Measurements from ENCODE around the gene MGMT.

MGMT gene

GRCh38 chr10:129622736-129623135 is 155.7 kb downstream of the MGMT start:
- TF ChIP-seq ZNF274 (IDR thresholded peaks at IDR 0.05; ENCODE audit: low read depth, low read length), result no peak
- no peak overlapping the region for H3K4me3 ChIP-seq (ENCODE audit: low read length)

GRCh38 chr10:129624526-129624925 is 157.5 kb downstream of the MGMT start:
- no peak for TF ChIP-seq ZNF274 (IDR thresholded peaks at IDR 0.05; ENCODE audit: low read depth, low read length)
- no peak overlapping the region for H3K4me3 ChIP-seq (ENCODE audit: low read length)

- no peak for TF ChIP-seq ZNF274 (IDR thresholded peaks at IDR 0.05; ENCODE audit: low read depth, low read length)
- H3K4me3 ChIP-seq (ENCODE audit: low read length), result no peak overlapping the region
Measured at GRCh38 chr10:129626309-129626708, 159.3 kb downstream of the MGMT start.

GRCh38 chr10:129626796-129627435 is 159.9 kb downstream of the MGMT start:
- no peak for TF ChIP-seq ZNF274 (IDR thresholded peaks at IDR 0.05; ENCODE audit: low read depth, low read length)
- no peak overlapping the region for H3K4me3 ChIP-seq (ENCODE audit: low read length)

GRCh38 chr10:129627442-129627841 is 160.4 kb downstream of the MGMT start:
- H3K4me3 ChIP-seq (ENCODE audit: low read length), result no peak overlapping the region
- no peak for TF ChIP-seq ZNF274 (IDR thresholded peaks at IDR 0.05; ENCODE audit: low read depth, low read length)

GRCh38 chr10:129628823-129629222 is 161.8 kb downstream of the MGMT start:
- TF ChIP-seq ZNF274 (IDR thresholded peaks at IDR 0.05; ENCODE audit: low read depth, low read length), result no peak
- no peak overlapping the region for H3K4me3 ChIP-seq (ENCODE audit: low read length)

GRCh38 chr10:129629911-129630310 is 162.9 kb downstream of the MGMT start:
- H3K4me3 ChIP-seq (ENCODE audit: low read length), result no peak overlapping the region
- TF ChIP-seq ZNF274 (IDR thresholded peaks at IDR 0.05; ENCODE audit: low read depth, low read length), result no peak

GRCh38 chr10:129631006-129631405 is 164.0 kb downstream of the MGMT start:
- no peak for TF ChIP-seq ZNF274 (IDR thresholded peaks at IDR 0.05; ENCODE audit: low read depth, low read length)
- H3K4me3 ChIP-seq (ENCODE audit: low read length), result no peak overlapping the region

- no peak for TF ChIP-seq ZNF274 (IDR thresholded peaks at IDR 0.05; ENCODE audit: low read depth, low read length)
- no peak overlapping the region for H3K4me3 ChIP-seq (ENCODE audit: low read length)
Measured at GRCh38 chr10:129631870-129632623, 165.0 kb downstream of the MGMT start.

GRCh38 chr10:129637010-129637409 is 170.0 kb downstream of the MGMT start:
- H3K4me3 ChIP-seq (ENCODE audit: low read length), result no peak overlapping the region
- no peak for TF ChIP-seq ZNF274 (IDR thresholded peaks at IDR 0.05; ENCODE audit: low read depth, low read length)

- no peak overlapping the region for H3K4me3 ChIP-seq (ENCODE audit: low read length)
- no peak for TF ChIP-seq ZNF274 (IDR thresholded peaks at IDR 0.05; ENCODE audit: low read depth, low read length)
Measured at GRCh38 chr10:129637846-129638245, 170.8 kb downstream of the MGMT start.

- H3K4me3 ChIP-seq (ENCODE audit: low read length), result no peak overlapping the region
- no peak for TF ChIP-seq ZNF274 (IDR thresholded peaks at IDR 0.05; ENCODE audit: low read depth, low read length)
Measured at GRCh38 chr10:129641351-129641750, 174.3 kb downstream of the MGMT start.

GRCh38 chr10:129641982-129642381 is 174.9 kb downstream of the MGMT start:
- no peak overlapping the region for H3K4me3 ChIP-seq (ENCODE audit: low read length)
- TF ChIP-seq ZNF274 (IDR thresholded peaks at IDR 0.05; ENCODE audit: low read depth, low read length), result no peak

GRCh38 chr10:129642427-129642826 is 175.4 kb downstream of the MGMT start:
- TF ChIP-seq ZNF274 (IDR thresholded peaks at IDR 0.05; ENCODE audit: low read depth, low read length), result no peak
- H3K4me3 ChIP-seq (ENCODE audit: low read length), result no peak overlapping the region

GRCh38 chr10:129643266-129643665 is 176.2 kb downstream of the MGMT start:
- no peak overlapping the region for H3K4me3 ChIP-seq (ENCODE audit: low read length)

More at GRCh38 chr10:129643266-129643665, 176.2 kb downstream of the MGMT start:
- no peak for TF ChIP-seq ZNF274 (IDR thresholded peaks at IDR 0.05; ENCODE audit: low read depth, low read length)
